ENCODE data around the gene SCGB1C1. TPM values are rescaled to one million over a fixed set of nuclear protein-coding genes. Genes with fewer than 3 reads are reported as not detected.

The SCGB1C1 gene
- total RNA-seq, 1 experiment from 2014 or later: not detected

DNA sequence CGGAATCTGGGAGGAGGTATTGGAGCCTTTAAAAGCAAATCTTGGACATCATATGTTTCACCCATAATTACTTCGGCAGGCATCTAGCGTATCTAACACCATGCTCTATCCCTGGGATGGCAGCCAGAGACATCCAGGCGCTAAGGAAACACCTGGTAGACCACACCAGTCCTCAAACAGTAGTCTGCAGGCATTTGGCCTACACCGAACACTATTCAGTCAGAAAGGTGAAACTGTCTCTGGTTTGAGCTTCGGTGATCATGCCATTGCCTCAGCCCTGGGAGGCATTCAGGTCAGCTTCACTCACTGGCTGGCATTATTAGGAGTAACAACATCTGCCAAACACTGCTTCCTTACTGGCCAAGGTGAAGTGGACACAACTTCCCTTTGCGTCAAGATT, 31.5 kb downstream of the SCGB1C1 start:
- CTCF ChIA-PET: interaction anchor here (0.7 to 1.0 kb wide), 2 partner anchors 17 to 27 kb away, joined by 3 to 4 read pairs; partner anchors contain the start of gene BET1L
- TF ChIP-seq, protein P1, sequence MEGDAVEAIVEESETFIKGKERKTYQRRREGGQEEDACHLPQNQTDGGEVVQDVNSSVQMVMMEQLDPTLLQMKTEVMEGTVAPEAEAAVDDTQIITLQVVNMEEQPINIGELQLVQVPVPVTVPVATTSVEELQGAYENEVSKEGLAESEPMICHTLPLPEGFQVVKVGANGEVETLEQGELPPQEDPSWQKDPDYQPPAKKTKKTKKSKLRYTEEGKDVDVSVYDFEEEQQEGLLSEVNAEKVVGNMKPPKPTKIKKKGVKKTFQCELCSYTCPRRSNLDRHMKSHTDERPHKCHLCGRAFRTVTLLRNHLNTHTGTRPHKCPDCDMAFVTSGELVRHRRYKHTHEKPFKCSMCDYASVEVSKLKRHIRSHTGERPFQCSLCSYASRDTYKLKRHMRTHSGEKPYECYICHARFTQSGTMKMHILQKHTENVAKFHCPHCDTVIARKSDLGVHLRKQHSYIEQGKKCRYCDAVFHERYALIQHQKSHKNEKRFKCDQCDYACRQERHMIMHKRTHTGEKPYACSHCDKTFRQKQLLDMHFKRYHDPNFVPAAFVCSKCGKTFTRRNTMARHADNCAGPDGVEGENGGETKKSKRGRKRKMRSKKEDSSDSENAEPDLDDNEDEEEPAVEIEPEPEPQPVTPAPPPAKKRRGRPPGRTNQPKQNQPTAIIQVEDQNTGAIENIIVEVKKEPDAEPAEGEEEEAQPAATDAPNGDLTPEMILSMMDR (IDR thresholded peaks at IDR 0.05; ENCODE audit: unreplicated experiment): no peak
- Mint-ChIP-seq H3K27me3 (ENCODE audit: insufficient read depth, unreplicated experiment) (no peaks in the 10 kb centered on the region), H3K9me3 (ENCODE audit: unreplicated experiment) (no peaks in the 10 kb centered on the region), H3K27ac (ENCODE audit: low read depth, unreplicated experiment) (no peak overlapping the region), H3K36me3 (ENCODE audit: insufficient read depth, unreplicated experiment) (peaks cover 34% of the 10 kb centered on the region), H3K4me1 (ENCODE audit: insufficient read depth, unreplicated experiment) (peaks cover 9% of the 10 kb centered on the region), H3K4me3 (ENCODE audit: unreplicated experiment) (no peak overlapping the region)
- intact Hi-C loops (cut with micrococcal nuclease): no loop called here
- no peak for DNase-seq (ENCODE audit: unreplicated experiment)
- no TSS peak for BruUV-seq (replicated peaks)
- POLR2A ChIA-PET: interaction anchor here (0.9 to 2.3 kb wide), 2 partner anchors 8 to 17 kb away, joined by 3 to 12 read pairs; partner anchors contain the start of genes BET1L and RIC8A

DNA sequence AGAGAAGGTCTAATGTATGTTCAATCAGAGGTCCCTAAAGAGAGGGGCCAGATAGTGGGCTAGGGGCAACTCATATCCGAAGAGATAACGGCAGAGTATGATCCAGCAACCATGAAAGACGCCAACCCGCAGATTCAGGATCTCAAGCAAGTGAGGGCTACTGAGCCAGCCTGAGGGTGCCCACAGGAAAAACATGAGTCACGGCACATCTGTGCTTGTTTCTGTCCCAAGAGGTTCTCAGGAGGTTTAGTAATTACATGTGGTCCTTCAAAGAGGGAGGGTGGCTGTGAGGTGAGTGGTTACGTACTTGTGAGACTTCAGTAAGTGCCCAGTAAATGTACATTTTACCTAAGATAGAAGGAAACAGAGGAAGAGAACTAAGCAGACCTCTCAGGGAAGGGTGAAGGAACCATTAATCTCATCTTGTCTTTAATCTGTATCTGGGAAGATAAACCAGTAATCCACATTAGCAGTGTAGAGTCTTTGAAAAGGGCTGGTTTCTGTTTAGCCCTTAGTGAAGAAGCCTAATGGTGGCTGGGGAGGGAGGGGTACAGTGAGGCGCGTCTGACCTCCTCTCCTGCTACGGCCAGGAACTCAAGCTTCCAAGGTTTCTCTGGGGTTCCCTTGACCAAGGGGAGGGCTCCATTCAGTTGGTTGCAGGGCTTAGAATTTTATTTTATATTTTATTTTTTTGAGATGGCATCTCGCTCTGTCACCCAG, 33.0 kb downstream of the SCGB1C1 start:
- DNase-seq (ENCODE audit: unreplicated experiment): peak; percentile 73
- no peaks in the 10 kb centered on the region for H3K9me3 Mint-ChIP-seq (ENCODE audit: unreplicated experiment)
- no peaks in the 10 kb centered on the region for H3K27me3 Mint-ChIP-seq (ENCODE audit: insufficient read depth, unreplicated experiment)
- TF ChIP-seq, protein P1 (IDR thresholded peaks at IDR 0.05; ENCODE audit: unreplicated experiment): no peak
- peaks cover 9% of the 10 kb centered on the region for H3K4me1 Mint-ChIP-seq (ENCODE audit: insufficient read depth, unreplicated experiment)
- POLR2A ChIA-PET: interaction anchor here (0.8 to 1.6 kb wide), 3 partner anchors 9 to 133 kb away, joined by 3 to 4 read pairs (median 4); no protein-coding TSS in a partner anchor
- peaks cover 42% of the 10 kb centered on the region for H3K36me3 Mint-ChIP-seq (ENCODE audit: insufficient read depth, unreplicated experiment)
- CTCF ChIA-PET: no interaction called here
- H3K27ac Mint-ChIP-seq (ENCODE audit: low read depth, unreplicated experiment): peak overlapping the region; percentile 69
- no peak overlapping the region for H3K4me3 Mint-ChIP-seq (ENCODE audit: unreplicated experiment)
- no TSS peak for BruUV-seq (replicated peaks)
- intact Hi-C loops (cut with micrococcal nuclease): no loop called here

DNA sequence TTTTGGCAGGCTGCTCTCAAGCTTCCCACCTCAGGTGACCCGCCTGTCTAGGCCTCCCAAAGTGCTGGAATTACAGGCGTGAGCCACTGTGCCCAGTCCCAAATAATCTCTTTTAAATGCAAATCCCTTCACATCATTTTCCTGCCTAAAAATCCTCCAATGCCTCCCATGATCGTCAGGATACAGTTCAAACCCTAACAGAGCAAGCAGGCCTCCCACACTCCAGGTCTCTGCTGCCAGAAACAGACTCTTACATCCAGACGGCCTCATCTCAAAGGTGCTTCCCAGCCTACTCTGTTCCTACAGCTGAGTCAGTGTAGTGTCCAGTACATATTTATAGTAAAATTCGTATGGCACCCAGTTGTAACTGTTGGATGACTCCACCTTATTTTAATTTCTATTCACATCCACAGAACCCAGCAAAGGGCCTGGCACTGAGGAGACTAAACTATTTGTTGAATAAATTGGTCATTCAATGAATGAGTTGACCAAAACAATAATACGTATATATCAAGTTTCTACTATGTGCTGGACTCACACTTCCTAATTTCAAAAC, 35.0 kb downstream of the SCGB1C1 start:
- Mint-ChIP-seq H3K36me3 (ENCODE audit: insufficient read depth, unreplicated experiment) (peaks cover 48% of the 10 kb centered on the region), H3K4me1 (ENCODE audit: insufficient read depth, unreplicated experiment) (peaks cover 12% of the 10 kb centered on the region), H3K4me3 (ENCODE audit: unreplicated experiment) (no peak overlapping the region), H3K27me3 (ENCODE audit: insufficient read depth, unreplicated experiment) (no peaks in the 10 kb centered on the region), H3K9me3 (ENCODE audit: unreplicated experiment) (no peaks in the 10 kb centered on the region), H3K27ac (ENCODE audit: low read depth, unreplicated experiment) (no peak overlapping the region)
- ChIA-PET POLR2A (interaction anchor here (0.6 to 2.4 kb wide), 5 partner anchors 9 to 277 kb away, joined by 3 to 23 read pairs (median 3); partner anchors contain the start of genes BET1L, PSMD13, RIC8A and SIRT3), CTCF (interaction anchor here (1.4 to 1.5 kb wide), 2 partner anchors 23 to 134 kb away, joined by 3 to 5 read pairs; no protein-coding TSS in a partner anchor)
- intact Hi-C loops (cut with micrococcal nuclease): no loop called here
- TF ChIP-seq, protein P1 (IDR thresholded peaks at IDR 0.05; ENCODE audit: unreplicated experiment): no peak
- DNase-seq (ENCODE audit: unreplicated experiment): no peak
- BruUV-seq (replicated peaks): no TSS peak

DNA sequence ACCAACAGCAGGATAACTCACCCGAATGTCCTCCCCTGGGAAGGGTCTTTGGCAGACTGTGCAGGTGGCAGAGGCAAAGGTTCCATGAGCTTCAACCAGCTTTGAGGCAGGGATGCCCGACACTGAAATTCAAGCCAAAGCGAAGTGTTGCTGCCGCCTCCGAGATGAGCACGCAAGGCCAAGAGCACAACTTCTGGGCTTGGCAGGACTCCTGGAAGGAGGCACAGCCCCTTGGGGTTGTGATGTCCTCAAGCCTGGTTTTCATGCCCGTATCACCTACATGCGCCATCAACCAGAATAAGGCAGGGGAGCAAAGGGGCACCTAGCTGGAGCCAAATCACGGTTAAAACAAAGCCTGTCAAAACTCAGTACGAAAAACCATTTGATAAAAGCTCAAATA, 37.6 kb downstream of the SCGB1C1 start:
- TF ChIP-seq, protein P1 (IDR thresholded peaks at IDR 0.05; ENCODE audit: unreplicated experiment): no peak
- POLR2A ChIA-PET: interaction anchor here (2.4 kb wide), 1 partner anchor 22 kb away, joined by 23 read pairs; the partner anchor contains the start of genes BET1L and RIC8A
- Mint-ChIP-seq H3K27me3 (ENCODE audit: insufficient read depth, unreplicated experiment) (no peaks in the 10 kb centered on the region), H3K27ac (ENCODE audit: low read depth, unreplicated experiment) (no peak overlapping the region), H3K36me3 (ENCODE audit: insufficient read depth, unreplicated experiment) (peaks cover 50% of the 10 kb centered on the region), H3K4me3 (ENCODE audit: unreplicated experiment) (no peak overlapping the region), H3K4me1 (ENCODE audit: insufficient read depth, unreplicated experiment) (peaks cover 26% of the 10 kb centered on the region), H3K9me3 (ENCODE audit: unreplicated experiment) (no peaks in the 10 kb centered on the region)
- CTCF ChIA-PET: interaction anchor here (1.2 kb wide), 1 partner anchor 18 kb away, joined by 6 read pairs; no protein-coding TSS in a partner anchor
- no peak for DNase-seq (ENCODE audit: unreplicated experiment)
- no TSS peak for BruUV-seq (replicated peaks)
- intact Hi-C loops (cut with micrococcal nuclease): no loop called here
